GM12878 (cell line): Measurements from ENCODE around the gene TOR2A. TPM values are rescaled to one million over a fixed set of nuclear protein-coding genes. Genes with fewer than 3 reads are reported as not detected.

Source experiments
- ATAC-seq: fragments of 200-7000 bp; cut with Tn5 transposase; 3 replicates; pipeline ENCODE4 v1.9.1; 2020; ENCODE audit warnings: mild to moderate bottlenecking, moderate library complexity
- BruUV-seq: library from RNA; stranded (reverse); fragments of 400-500 nt; replicated peaks from 2 replicates; lab custom pipeline; 2021; lab: Mats Ljungman, UMichigan
- CTCF ChIA-PET: fragments of 300-600 bp; sonication (Branson Sonifier 250); formaldehyde crosslinking; extraction: SDS; loops from one replicate; lab custom pipeline; 2021; ENCODE audit warnings: inconsistent platforms; lab: Yijun Ruan, JAX
- POLR2A ChIA-PET: fragments of 350-600 bp; formaldehyde crosslinking; extraction: SDS; loops from one replicate; lab custom pipeline; 2021; ENCODE audit warnings: inconsistent platforms; lab: Charles Lee
- RAD21 ChIA-PET: fragments of 300-600 bp; sonication (Branson Sonifier 250); formaldehyde crosslinking; loops from one replicate; lab custom pipeline; 2023; ENCODE audit warnings: antibody characterized with exemption; ENCODE audit not compliant: unreplicated experiment; lab: Charles Lee
- SMC1A ChIA-PET: fragments of 300-600 bp; sonication (Branson Sonifier 250); formaldehyde crosslinking; loops from one replicate; lab custom pipeline; 2023; ENCODE audit not compliant: unreplicated experiment, uncharacterized antibody; lab: Charles Lee
- DNase-seq: peaks from one replicate; pipeline ENCODE4 v3.0.0-alpha.2; 2011; ENCODE audit warnings: low read depth, low spot score
- FAIRE-seq: peaks from 3 replicates; lab custom pipeline; 2011; peaks lifted over from hg19 to GRCh38; lab: Jason Lieb, UNC
- H2AFZ ChIP-seq: 2 replicates; pipeline ENCODE4 v1.6.0; 2011; ENCODE audit warnings: low read depth, low read length, control low read depth; ENCODE audit not compliant: control insufficient read depth
- H3K27ac ChIP-seq: 2 replicates; pipeline ENCODE4 v1.5.1; 2011; ENCODE audit warnings: control low read depth; ENCODE audit not compliant: control insufficient read depth, insufficient read depth
- H3K27me3 ChIP-seq, 2 experiments: replicated peaks in 1 of 2; 2 replicates each; pipeline versions ENCODE4 v1.6.0 to v1.6.1; 2011; ENCODE audit warnings: low read length in 1 of 2; ENCODE audit not compliant: control insufficient read depth in 2 of 2, insufficient read depth in 2 of 2
- H3K36me3 ChIP-seq, 2 experiments: 2 replicates each; pipeline ENCODE4 v1.5.1; 2011; ENCODE audit warnings: low read length in 1 of 2; ENCODE audit not compliant: control insufficient read depth in 2 of 2, insufficient read depth in 2 of 2
- H3K4me1 ChIP-seq: 2 replicates; pipeline ENCODE4 v1.6.1; 2011; ENCODE audit warnings: mild to moderate bottlenecking, low read length, moderate library complexity, mixed read lengths; ENCODE audit not compliant: control insufficient read depth, insufficient read depth
- H3K4me2 ChIP-seq: 2 replicates; pipeline ENCODE4 v1.6.0; 2011; ENCODE audit warnings: control low read depth; ENCODE audit not compliant: control insufficient read depth, insufficient read depth
- H3K4me3 ChIP-seq: fragments of 200-600 bp; sonication (generic); 2 replicates; pipeline ENCODE4 v1.5.1; 2016
- H3K79me2 ChIP-seq: 2 replicates; pipeline ENCODE4 v1.6.0; 2011; ENCODE audit warnings: low read length; ENCODE audit not compliant: control insufficient read depth, insufficient read depth
- H3K9ac ChIP-seq: 2 replicates; pipeline ENCODE4 v1.8.0; 2011; ENCODE audit warnings: low read length, control low read depth, mixed read lengths; ENCODE audit not compliant: control insufficient read depth, insufficient read depth
- H3K9me3 ChIP-seq: replicated peaks from 3 replicates; pipeline ENCODE4 v1.5.1; 2011; ENCODE audit warnings: mild to moderate bottlenecking, low read length; ENCODE audit not compliant: control insufficient read depth, insufficient read depth
- H4K20me1 ChIP-seq: 2 replicates; pipeline ENCODE4 v1.6.0; 2011; ENCODE audit not compliant: control insufficient read depth, insufficient read depth
- BMI1 ChIP-seq: fragments of 450-650 bp; IDR thresholded peaks from 2 replicates; pipeline ENCODE4 v1.6.1; 2016; ENCODE audit warnings: mild to moderate bottlenecking, moderate library complexity, borderline replicate concordance
- CHD1 ChIP-seq: IDR thresholded peaks from 2 replicates; pipeline ENCODE4 v1.6.1; 2012; ENCODE audit warnings: low read depth, low read length, improper control_type of control experiment
- EGR1 ChIP-seq, 2 experiments: IDR thresholded peaks; 1 replicate in 1 of 2; 2 replicates in 1 of 2; pipeline ENCODE4 v1.6.1; 2011 to 2012; ENCODE audit warnings: low read depth in 2 of 2, low read length in 2 of 2, borderline replicate concordance in 1 of 2, mild to moderate bottlenecking in 1 of 2, moderate library complexity in 1 of 2
- MTA2 ChIP-seq: fragments of 450-650 bp; IDR thresholded peaks from 2 replicates; pipeline ENCODE4 v1.6.1; 2016; ENCODE audit warnings: low read depth, mild to moderate bottlenecking, moderate library complexity
- POU2F2 ChIP-seq: IDR thresholded peaks from 3 replicates; pipeline ENCODE4 v1.6.1; 2011; ENCODE audit warnings: low read depth, mild to moderate bottlenecking, low read length, borderline replicate concordance
- SP1 ChIP-seq: IDR thresholded peaks from one replicate; pipeline ENCODE4 v1.6.1; 2011; ENCODE audit warnings: low read depth, low read length
- SREBF1 ChIP-seq: IDR thresholded peaks from 2 replicates; pipeline ENCODE4 v1.6.1; 2012; ENCODE audit warnings: mild to moderate bottlenecking, low read length
- TARDBP ChIP-seq: IDR thresholded peaks from 2 replicates; pipeline ENCODE4 v1.6.1; 2016; ENCODE audit warnings: borderline replicate concordance
- WGBS: methylation state at CpG from one replicate; pipeline ENCODE4 v1.1.6; 2016; ENCODE audit warnings: low lambda C conversion rate; ENCODE audit not compliant: insufficient replicate concordance, insufficient coverage; ENCODE audit errors: missing lambda C conversion rate; 5-methylcytosine and 5-hydroxymethylcytosine counted together
- in situ Hi-C: fragments of 300-500 bp; cut with MboI; formaldehyde crosslinking; loops from 9 replicates; pipeline ENCODE4 v1.14.3; 2018; ENCODE audit warnings: mixed read lengths
- intact Hi-C: fragments of 100-400 bp; cut with micrococcal nuclease; formaldehyde crosslinking; loops from one replicate; pipeline ENCODE4 v1.14.2; 2022; ENCODE audit not compliant: unreplicated experiment
- polyA plus RNA-seq, 11 experiments: library from polyadenylated mRNA; depleted of rRNA in 4 of 11; unstranded in 6 of 11; stranded (reverse) in 5 of 11; fragments of >200 nt; fragmentation: Nextera tagmentation in 4 of 11; fragmentation: Illumina TruSeq in 1 of 11; extraction: Ambion mirVana in 4 of 11; extraction: Trizol in 1 of 11; gene quantifications; 1 replicate in 1 of 11; 2 replicates in 10 of 11; pipeline versions ENCODE4 v1.2.1 to v1.2.3, GENCODE V29; 2011 to 2016; ENCODE audit warnings: inconsistent platforms in 2 of 11, missing spikeins in 2 of 11, low read depth in 1 of 11
- total RNA-seq, 4 experiments: library from RNA; depleted of rRNA in 3 of 4; stranded (reverse); fragments of >200 nt in 3 of 4; fragmentation: Illumina TruSeq in 1 of 4; extraction: Trizol in 1 of 4; gene quantifications; 2 replicates each; pipeline versions ENCODE4 v1.2.1 to v1.2.3, GENCODE V29; 2013 to 2021
- TF ChIP-seq, protein P1 (sequence below): fragments of 450-650 bp; IDR thresholded peaks from 2 replicates; pipeline ENCODE4 v1.6.1; 2017; ENCODE audit warnings: mild to moderate bottlenecking, moderate library complexity
- TF ChIP-seq, protein P2 (sequence below): IDR thresholded peaks from 2 replicates; pipeline ENCODE4 v1.6.1; 2012; ENCODE audit warnings: low read depth, low read length, improper control_type of control experiment
- TF ChIP-seq, protein P3 (sequence below): IDR thresholded peaks from 2 replicates; pipeline ENCODE4 v1.6.1; 2011; ENCODE audit warnings: borderline replicate concordance, low read depth, mild to moderate bottlenecking, moderate library complexity, mixed read lengths, low read length; ENCODE audit not compliant: insufficient read depth; ENCODE audit errors: extremely low read length
- TF ChIP-seq, protein P4 (sequence below): fragments of 450-650 bp; IDR thresholded peaks from 2 replicates; pipeline ENCODE4 v1.6.1; 2017; ENCODE audit warnings: low read depth, mild to moderate bottlenecking, moderate library complexity

Gene TOR2A
- total and polyA plus RNA-seq, 10 of the 15 experiments (the other 5 are each of a cell fraction or from before 2014, with no cell fraction given) = 0.52 to 23.7 (median 8.5) TPM

DNA sequence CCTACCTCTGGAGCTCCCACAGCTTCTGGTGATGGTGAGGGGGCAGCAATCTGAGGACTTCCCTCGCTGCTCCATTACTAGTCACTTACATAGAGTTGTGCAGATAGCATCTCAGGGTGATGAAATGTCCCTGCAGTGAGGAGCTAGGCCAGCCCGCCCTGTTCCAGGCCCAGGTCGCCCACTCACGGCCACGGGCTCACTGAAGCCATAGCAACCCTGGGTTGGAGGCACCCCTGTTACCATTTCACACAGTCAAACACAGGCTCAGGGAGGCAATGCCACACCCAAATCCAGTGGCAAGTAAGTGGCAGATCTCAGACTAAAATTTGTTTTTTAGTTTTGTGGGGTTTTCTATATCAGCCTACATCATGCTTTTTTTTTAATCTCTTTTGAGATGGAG lies 23.7 kb upstream of the TOR2A start:
- in situ Hi-C loops = no loop called here
- no TSS peak for BruUV-seq
- SMC1A ChIA-PET = interaction anchor here (0.6 kb wide), 2 partner anchors 431 to 510 kb away, joined by 3 read pairs; no protein-coding TSS in a partner anchor
- H3K4me3 ChIP-seq = no peak overlapping the region
- H3K4me1 ChIP-seq = no peaks in the 10 kb centered on the region
- no peak overlapping the region for H3K9ac ChIP-seq
- RAD21 ChIA-PET = interaction anchor here (0.7 kb wide), 1 partner anchor 10 kb away, joined by 3 read pairs; no protein-coding TSS in a partner anchor
- ATAC-seq (no peak), FAIRE-seq (no peak), DNase-seq (no peak)
- no peaks in the 10 kb centered on the region for H3K9me3 ChIP-seq
- intact Hi-C loops = no loop called here
- H3K27me3 ChIP-seq = no peaks in the 10 kb centered on the region
- peaks cover 0 to 10% of the 10 kb centered on the region in 2 experiments for H3K36me3 ChIP-seq
- 88% methylated on average over 5 of the region's 5 CpGs for WGBS
- no peak overlapping the region for H3K27ac ChIP-seq
- H3K79me2 ChIP-seq = no peaks in the 10 kb centered on the region
- CTCF ChIA-PET = interaction anchor here (1.0 to 2.0 kb wide), 3 partner anchors 12 to 163 kb away, joined by 3 to 7 read pairs (median 3); no protein-coding TSS in a partner anchor
- no peak overlapping the region for H3K4me2 ChIP-seq
- no peaks in the 10 kb centered on the region for H4K20me1 ChIP-seq
- POLR2A ChIA-PET = interaction anchor here (1.1 kb wide), 1 partner anchor 71 kb away, joined by 6 read pairs; no protein-coding TSS in a partner anchor
- no peak overlapping the region for H2AFZ ChIP-seq
- TF ChIP-seq CHD1 = no peak
- TF ChIP-seq TARDBP = no peak
- TF ChIP-seq MTA2 = no peak
- TF ChIP-seq SP1 = no peak
- no peak for TF ChIP-seq BMI1
- TF ChIP-seq, protein P1, sequence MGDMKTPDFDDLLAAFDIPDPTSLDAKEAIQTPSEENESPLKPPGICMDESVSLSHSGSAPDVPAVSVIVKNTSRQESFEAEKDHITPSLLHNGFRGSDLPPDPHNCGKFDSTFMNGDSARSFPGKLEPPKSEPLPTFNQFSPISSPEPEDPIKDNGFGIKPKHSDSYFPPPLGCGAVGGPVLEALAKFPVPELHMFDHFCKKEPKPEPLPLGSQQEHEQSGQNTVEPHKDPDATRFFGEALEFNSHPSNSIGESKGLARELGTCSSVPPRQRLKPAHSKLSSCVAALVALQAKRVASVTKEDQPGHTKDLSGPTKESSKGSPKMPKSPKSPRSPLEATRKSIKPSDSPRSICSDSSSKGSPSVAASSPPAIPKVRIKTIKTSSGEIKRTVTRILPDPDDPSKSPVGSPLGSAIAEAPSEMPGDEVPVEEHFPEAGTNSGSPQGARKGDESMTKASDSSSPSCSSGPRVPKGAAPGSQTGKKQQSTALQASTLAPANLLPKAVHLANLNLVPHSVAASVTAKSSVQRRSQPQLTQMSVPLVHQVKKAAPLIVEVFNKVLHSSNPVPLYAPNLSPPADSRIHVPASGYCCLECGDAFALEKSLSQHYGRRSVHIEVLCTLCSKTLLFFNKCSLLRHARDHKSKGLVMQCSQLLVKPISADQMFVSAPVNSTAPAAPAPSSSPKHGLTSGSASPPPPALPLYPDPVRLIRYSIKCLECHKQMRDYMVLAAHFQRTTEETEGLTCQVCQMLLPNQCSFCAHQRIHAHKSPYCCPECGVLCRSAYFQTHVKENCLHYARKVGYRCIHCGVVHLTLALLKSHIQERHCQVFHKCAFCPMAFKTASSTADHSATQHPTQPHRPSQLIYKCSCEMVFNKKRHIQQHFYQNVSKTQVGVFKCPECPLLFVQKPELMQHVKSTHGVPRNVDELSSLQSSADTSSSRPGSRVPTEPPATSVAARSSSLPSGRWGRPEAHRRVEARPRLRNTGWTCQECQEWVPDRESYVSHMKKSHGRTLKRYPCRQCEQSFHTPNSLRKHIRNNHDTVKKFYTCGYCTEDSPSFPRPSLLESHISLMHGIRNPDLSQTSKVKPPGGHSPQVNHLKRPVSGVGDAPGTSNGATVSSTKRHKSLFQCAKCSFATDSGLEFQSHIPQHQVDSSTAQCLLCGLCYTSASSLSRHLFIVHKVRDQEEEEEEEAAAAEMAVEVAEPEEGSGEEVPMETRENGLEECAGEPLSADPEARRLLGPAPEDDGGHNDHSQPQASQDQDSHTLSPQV = no peak
- TF ChIP-seq, protein P2, sequence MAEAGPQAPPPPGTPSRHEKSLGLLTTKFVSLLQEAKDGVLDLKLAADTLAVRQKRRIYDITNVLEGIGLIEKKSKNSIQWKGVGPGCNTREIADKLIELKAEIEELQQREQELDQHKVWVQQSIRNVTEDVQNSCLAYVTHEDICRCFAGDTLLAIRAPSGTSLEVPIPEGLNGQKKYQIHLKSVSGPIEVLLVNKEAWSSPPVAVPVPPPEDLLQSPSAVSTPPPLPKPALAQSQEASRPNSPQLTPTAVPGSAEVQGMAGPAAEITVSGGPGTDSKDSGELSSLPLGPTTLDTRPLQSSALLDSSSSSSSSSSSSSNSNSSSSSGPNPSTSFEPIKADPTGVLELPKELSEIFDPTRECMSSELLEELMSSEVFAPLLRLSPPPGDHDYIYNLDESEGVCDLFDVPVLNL = no peak
- TF ChIP-seq SREBF1 = no peak
- TF ChIP-seq POU2F2 = no peak
- TF ChIP-seq, protein P3, sequence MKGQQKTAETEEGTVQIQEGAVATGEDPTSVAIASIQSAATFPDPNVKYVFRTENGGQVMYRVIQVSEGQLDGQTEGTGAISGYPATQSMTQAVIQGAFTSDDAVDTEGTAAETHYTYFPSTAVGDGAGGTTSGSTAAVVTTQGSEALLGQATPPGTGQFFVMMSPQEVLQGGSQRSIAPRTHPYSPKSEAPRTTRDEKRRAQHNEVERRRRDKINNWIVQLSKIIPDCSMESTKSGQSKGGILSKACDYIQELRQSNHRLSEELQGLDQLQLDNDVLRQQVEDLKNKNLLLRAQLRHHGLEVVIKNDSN = no peak
- TF ChIP-seq, protein P4, sequence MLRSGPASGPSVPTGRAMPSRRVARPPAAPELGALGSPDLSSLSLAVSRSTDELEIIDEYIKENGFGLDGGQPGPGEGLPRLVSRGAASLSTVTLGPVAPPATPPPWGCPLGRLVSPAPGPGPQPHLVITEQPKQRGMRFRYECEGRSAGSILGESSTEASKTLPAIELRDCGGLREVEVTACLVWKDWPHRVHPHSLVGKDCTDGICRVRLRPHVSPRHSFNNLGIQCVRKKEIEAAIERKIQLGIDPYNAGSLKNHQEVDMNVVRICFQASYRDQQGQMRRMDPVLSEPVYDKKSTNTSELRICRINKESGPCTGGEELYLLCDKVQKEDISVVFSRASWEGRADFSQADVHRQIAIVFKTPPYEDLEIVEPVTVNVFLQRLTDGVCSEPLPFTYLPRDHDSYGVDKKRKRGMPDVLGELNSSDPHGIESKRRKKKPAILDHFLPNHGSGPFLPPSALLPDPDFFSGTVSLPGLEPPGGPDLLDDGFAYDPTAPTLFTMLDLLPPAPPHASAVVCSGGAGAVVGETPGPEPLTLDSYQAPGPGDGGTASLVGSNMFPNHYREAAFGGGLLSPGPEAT = no peak
- no peak for TF ChIP-seq EGR1 (IDR thresholded peaks at IDR 0.05; ENCODE audit: borderline replicate concordance in 1 of 2, low read depth in 2 of 2, low read length in 2 of 2)
